Measurements from ENCODE around the gene BANK1. TPM values are rescaled to one million over a fixed set of nuclear protein-coding genes. Genes with fewer than 3 reads are reported as not detected.

BANK1 gene
- total and polyA plus RNA-seq, 9 donors = 0.27 to 1.1 (median 0.40) TPM

- DNase-seq = peak; percentile 46
- H3K4me3 ChIP-seq (ENCODE audit: low read length) = no peak overlapping the region
- H3K36me3 ChIP-seq (ENCODE audit: control insufficient read depth, insufficient read depth, low read length) = no peaks in the 10 kb centered on the region
- H3K9me3 ChIP-seq (replicated peaks; ENCODE audit: control insufficient read depth, low read depth, low read length) = no peaks in the 10 kb centered on the region
- no peaks in the 10 kb centered on the region for H3K4me1 ChIP-seq (ENCODE audit: control insufficient read depth, insufficient read depth, low read length)
- no peaks in the 10 kb centered on the region for H3K27me3 ChIP-seq (ENCODE audit: control insufficient read depth, insufficient read depth, low read length)
- H3K27ac ChIP-seq (ENCODE audit: low read length) = no peak overlapping the region
- WGBS (ENCODE audit: insufficient coverage) = no CpG with 5 or more reads among the region's 7 CpGs
Observed at GRCh38 chr4:102042871-102043802, 252.6 kb downstream of the BANK1 start.

GRCh38 chr4:102047616-102048015, 257.1 kb downstream of the BANK1 start:
- H3K4me3 ChIP-seq (ENCODE audit: low read length) = no peak overlapping the region
- no peaks in the 10 kb centered on the region for H3K9me3 ChIP-seq (replicated peaks; ENCODE audit: control insufficient read depth, low read depth, low read length)
- WGBS (ENCODE audit: insufficient coverage) = no CpG with 5 or more reads among the region's 2 CpGs
- no peak for DNase-seq
- no peaks in the 10 kb centered on the region for H3K4me1 ChIP-seq (ENCODE audit: control insufficient read depth, insufficient read depth, low read length)
- no peaks in the 10 kb centered on the region for H3K36me3 ChIP-seq (ENCODE audit: control insufficient read depth, insufficient read depth, low read length)
- H3K27me3 ChIP-seq (ENCODE audit: control insufficient read depth, insufficient read depth, low read length) = no peaks in the 10 kb centered on the region
- H3K27ac ChIP-seq (ENCODE audit: low read length) = no peak overlapping the region

GRCh38 chr4:102055805-102056204, 265.3 kb downstream of the BANK1 start:
- Histone ChIP-seq H3K9me3 (replicated peaks; ENCODE audit: control insufficient read depth, low read depth, low read length) (no peaks in the 10 kb centered on the region), H3K27me3 (ENCODE audit: control insufficient read depth, insufficient read depth, low read length) (no peaks in the 10 kb centered on the region)
- DNase-seq = no peak

GRCh38 chr4:102057122-102057521, 266.6 kb downstream of the BANK1 start:
- no peak overlapping the region for H3K4me3 ChIP-seq (ENCODE audit: low read length)
- H3K9me3 ChIP-seq (replicated peaks; ENCODE audit: control insufficient read depth, low read depth, low read length) = no peaks in the 10 kb centered on the region
- H3K27me3 ChIP-seq (ENCODE audit: control insufficient read depth, insufficient read depth, low read length) = no peaks in the 10 kb centered on the region
- H3K4me1 ChIP-seq (ENCODE audit: control insufficient read depth, insufficient read depth, low read length) = no peaks in the 10 kb centered on the region
- H3K36me3 ChIP-seq (ENCODE audit: control insufficient read depth, insufficient read depth, low read length) = no peaks in the 10 kb centered on the region
- WGBS (ENCODE audit: insufficient coverage) = 89% methylated on average over 4 of the region's 4 CpGs
- no peak for DNase-seq
- H3K27ac ChIP-seq (ENCODE audit: low read length) = no peak overlapping the region

More at GRCh38 chr4:102055805-102056204, 265.3 kb downstream of the BANK1 start:
- H3K36me3 ChIP-seq (ENCODE audit: control insufficient read depth, insufficient read depth, low read length) = no peaks in the 10 kb centered on the region
- H3K4me3 ChIP-seq (ENCODE audit: low read length) = no peak overlapping the region
- no peak overlapping the region for H3K27ac ChIP-seq (ENCODE audit: low read length)
- no peaks in the 10 kb centered on the region for H3K4me1 ChIP-seq (ENCODE audit: control insufficient read depth, insufficient read depth, low read length)

- no peak for DNase-seq
- no peaks in the 10 kb centered on the region for H3K27me3 ChIP-seq (ENCODE audit: control insufficient read depth, insufficient read depth, low read length)
- WGBS (ENCODE audit: insufficient coverage) = no CpG with 5 or more reads among the region's 1 CpG
- H3K9me3 ChIP-seq (replicated peaks; ENCODE audit: control insufficient read depth, low read depth, low read length) = no peaks in the 10 kb centered on the region
- no peaks in the 10 kb centered on the region for H3K36me3 ChIP-seq (ENCODE audit: control insufficient read depth, insufficient read depth, low read length)
- no peak overlapping the region for H3K4me3 ChIP-seq (ENCODE audit: low read length)
- H3K4me1 ChIP-seq (ENCODE audit: control insufficient read depth, insufficient read depth, low read length) = no peaks in the 10 kb centered on the region
- H3K27ac ChIP-seq (ENCODE audit: low read length) = no peak overlapping the region
Observed at GRCh38 chr4:102061133-102061532, 270.6 kb downstream of the BANK1 start.

- Histone ChIP-seq H3K9me3 (replicated peaks; ENCODE audit: control insufficient read depth, low read depth, low read length) (no peaks in the 10 kb centered on the region), H3K4me1 (ENCODE audit: control insufficient read depth, insufficient read depth, low read length) (no peaks in the 10 kb centered on the region), H3K4me3 (ENCODE audit: low read length) (no peak overlapping the region), H3K36me3 (ENCODE audit: control insufficient read depth, insufficient read depth, low read length) (no peaks in the 10 kb centered on the region), H3K27ac (ENCODE audit: low read length) (no peak overlapping the region), H3K27me3 (ENCODE audit: control insufficient read depth, insufficient read depth, low read length) (no peaks in the 10 kb centered on the region)
- no peak for DNase-seq
Observed at GRCh38 chr4:102064747-102065442, 274.4 kb downstream of the BANK1 start.

- Histone ChIP-seq H3K27ac (ENCODE audit: low read length) (no peak overlapping the region), H3K27me3 (ENCODE audit: control insufficient read depth, insufficient read depth, low read length) (no peaks in the 10 kb centered on the region)
- WGBS (ENCODE audit: insufficient coverage) = no CpG with 5 or more reads among the region's 1 CpG
Observed at GRCh38 chr4:102076622-102077021, 286.1 kb downstream of the BANK1 start.

GRCh38 chr4:102080184-102080583, 289.7 kb downstream of the BANK1 start:
- Histone ChIP-seq H3K4me1 (ENCODE audit: control insufficient read depth, insufficient read depth, low read length) (no peaks in the 10 kb centered on the region), H3K4me3 (ENCODE audit: low read length) (no peak overlapping the region), H3K36me3 (ENCODE audit: control insufficient read depth, insufficient read depth, low read length) (no peaks in the 10 kb centered on the region), H3K27ac (ENCODE audit: low read length) (no peak overlapping the region), H3K9me3 (replicated peaks; ENCODE audit: control insufficient read depth, low read depth, low read length) (no peaks in the 10 kb centered on the region), H3K27me3 (ENCODE audit: control insufficient read depth, insufficient read depth, low read length) (no peaks in the 10 kb centered on the region)
- WGBS (ENCODE audit: insufficient coverage) = 90% methylated on average over 1 of the region's 2 CpGs
- DNase-seq = no peak

More at GRCh38 chr4:102076622-102077021, 286.1 kb downstream of the BANK1 start:
- H3K36me3 ChIP-seq (ENCODE audit: control insufficient read depth, insufficient read depth, low read length) = no peaks in the 10 kb centered on the region
- no peak overlapping the region for H3K4me3 ChIP-seq (ENCODE audit: low read length)
- no peaks in the 10 kb centered on the region for H3K9me3 ChIP-seq (replicated peaks; ENCODE audit: control insufficient read depth, low read depth, low read length)
- no peaks in the 10 kb centered on the region for H3K4me1 ChIP-seq (ENCODE audit: control insufficient read depth, insufficient read depth, low read length)
- no peak for DNase-seq

GRCh38 chr4:102089850-102090621, 299.5 kb downstream of the BANK1 start:
- WGBS (ENCODE audit: insufficient coverage) = no CpG with 5 or more reads among the region's 5 CpGs
- H3K9me3 ChIP-seq (replicated peaks; ENCODE audit: control insufficient read depth, low read depth, low read length) = no peaks in the 10 kb centered on the region
- no peak overlapping the region for H3K27ac ChIP-seq (ENCODE audit: low read length)
- no peak for DNase-seq
- no peaks in the 10 kb centered on the region for H3K36me3 ChIP-seq (ENCODE audit: control insufficient read depth, insufficient read depth, low read length)
- H3K27me3 ChIP-seq (ENCODE audit: control insufficient read depth, insufficient read depth, low read length) = no peaks in the 10 kb centered on the region
- no peaks in the 10 kb centered on the region for H3K4me1 ChIP-seq (ENCODE audit: control insufficient read depth, insufficient read depth, low read length)
- no peak overlapping the region for H3K4me3 ChIP-seq (ENCODE audit: low read length)

GRCh38 chr4:102091656-102092055, 301.1 kb downstream of the BANK1 start:
- no peaks in the 10 kb centered on the region for H3K27me3 ChIP-seq (ENCODE audit: control insufficient read depth, insufficient read depth, low read length)
- no peaks in the 10 kb centered on the region for H3K4me1 ChIP-seq (ENCODE audit: control insufficient read depth, insufficient read depth, low read length)
- no peaks in the 10 kb centered on the region for H3K36me3 ChIP-seq (ENCODE audit: control insufficient read depth, insufficient read depth, low read length)
- no peak for DNase-seq
- WGBS (ENCODE audit: insufficient coverage) = 100% methylated on average over 2 of the region's 3 CpGs
- H3K9me3 ChIP-seq (replicated peaks; ENCODE audit: control insufficient read depth, low read depth, low read length) = no peaks in the 10 kb centered on the region
- no peak overlapping the region for H3K4me3 ChIP-seq (ENCODE audit: low read length)
- H3K27ac ChIP-seq (ENCODE audit: low read length) = no peak overlapping the region

Measured in muscle of leg (tissue), 11 donors.